ENCODE data around the gene LCN10.

DNA sequence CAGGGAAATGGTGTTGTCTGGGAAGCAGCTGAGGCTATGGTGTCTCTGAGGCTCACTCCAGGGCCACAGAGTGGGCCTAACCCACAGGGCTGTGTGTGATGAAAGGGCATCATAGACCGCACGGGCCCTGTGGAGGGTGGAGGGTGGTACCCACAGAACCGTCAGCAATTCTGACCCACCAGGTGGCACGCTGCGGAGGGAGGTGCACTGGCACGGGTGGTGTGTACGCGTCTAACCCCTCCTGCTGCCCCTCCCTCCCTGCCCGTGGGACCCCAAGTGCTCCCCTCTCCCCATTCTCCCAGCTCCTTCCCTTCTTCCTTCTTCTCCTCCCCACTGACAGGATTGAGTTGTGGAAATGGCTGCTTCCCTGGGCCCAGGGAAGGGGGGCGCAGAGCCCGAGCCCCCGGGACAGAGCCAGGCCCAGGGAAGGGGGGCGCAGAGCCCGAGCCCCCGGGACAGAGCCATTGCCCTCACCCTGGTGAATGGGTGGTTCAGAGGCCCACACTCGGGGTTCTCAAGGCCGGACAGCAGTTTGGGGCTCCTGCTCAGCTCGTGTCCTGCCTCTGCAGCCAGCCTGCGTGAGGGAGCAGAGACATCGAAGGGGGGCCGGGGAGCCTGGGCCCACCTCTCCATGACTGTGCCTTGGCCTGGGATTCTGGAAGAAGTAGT, 6.8 kb downstream of the LCN10 start:
- TF ChIP-seq, protein P1, sequence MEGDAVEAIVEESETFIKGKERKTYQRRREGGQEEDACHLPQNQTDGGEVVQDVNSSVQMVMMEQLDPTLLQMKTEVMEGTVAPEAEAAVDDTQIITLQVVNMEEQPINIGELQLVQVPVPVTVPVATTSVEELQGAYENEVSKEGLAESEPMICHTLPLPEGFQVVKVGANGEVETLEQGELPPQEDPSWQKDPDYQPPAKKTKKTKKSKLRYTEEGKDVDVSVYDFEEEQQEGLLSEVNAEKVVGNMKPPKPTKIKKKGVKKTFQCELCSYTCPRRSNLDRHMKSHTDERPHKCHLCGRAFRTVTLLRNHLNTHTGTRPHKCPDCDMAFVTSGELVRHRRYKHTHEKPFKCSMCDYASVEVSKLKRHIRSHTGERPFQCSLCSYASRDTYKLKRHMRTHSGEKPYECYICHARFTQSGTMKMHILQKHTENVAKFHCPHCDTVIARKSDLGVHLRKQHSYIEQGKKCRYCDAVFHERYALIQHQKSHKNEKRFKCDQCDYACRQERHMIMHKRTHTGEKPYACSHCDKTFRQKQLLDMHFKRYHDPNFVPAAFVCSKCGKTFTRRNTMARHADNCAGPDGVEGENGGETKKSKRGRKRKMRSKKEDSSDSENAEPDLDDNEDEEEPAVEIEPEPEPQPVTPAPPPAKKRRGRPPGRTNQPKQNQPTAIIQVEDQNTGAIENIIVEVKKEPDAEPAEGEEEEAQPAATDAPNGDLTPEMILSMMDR (IDR thresholded peaks at IDR 0.05; ENCODE audit: poor library complexity), result no peak
- TF ChIP-seq EZH2phosphoT487 (IDR thresholded peaks at IDR 0.05; ENCODE audit: low read depth, severe bottlenecking, unreplicated experiment) (no peak), EZH2 (IDR thresholded peaks at IDR 0.05; ENCODE audit: borderline replicate concordance) (no peak)

All from hepatocyte (in vitro differentiated cells).